Cerebellar cortex (tissue), 1 donor: ENCODE measurements around the gene APBA3.

ENCODE experiments used
- DNase-seq: peaks from one replicate; pipeline ENCODE4 v3.0.0-alpha.2; 2015; ENCODE audit warnings: low spot score

APBA3 gene

DNA sequence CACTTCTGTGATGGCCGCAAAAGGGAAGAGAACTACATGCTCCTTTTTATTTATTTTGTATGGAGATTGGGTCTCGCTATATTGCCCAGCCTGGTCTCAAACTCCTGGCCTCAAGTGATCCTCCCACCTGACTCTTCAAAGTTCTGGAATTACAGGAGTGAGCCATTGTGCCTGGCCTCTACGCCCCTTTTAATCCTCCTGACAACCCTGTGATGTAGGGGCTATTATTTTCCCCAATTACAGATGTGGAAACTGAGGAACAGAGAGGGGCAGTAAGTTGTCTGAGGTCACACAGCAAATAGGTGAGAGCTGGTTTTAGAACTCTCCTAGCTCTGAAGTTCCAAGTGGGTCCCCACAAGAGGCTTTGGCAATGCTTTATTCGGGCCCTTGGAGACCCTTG is 41.6 kb downstream of the APBA3 start:
- no peak for DNase-seq

DNA sequence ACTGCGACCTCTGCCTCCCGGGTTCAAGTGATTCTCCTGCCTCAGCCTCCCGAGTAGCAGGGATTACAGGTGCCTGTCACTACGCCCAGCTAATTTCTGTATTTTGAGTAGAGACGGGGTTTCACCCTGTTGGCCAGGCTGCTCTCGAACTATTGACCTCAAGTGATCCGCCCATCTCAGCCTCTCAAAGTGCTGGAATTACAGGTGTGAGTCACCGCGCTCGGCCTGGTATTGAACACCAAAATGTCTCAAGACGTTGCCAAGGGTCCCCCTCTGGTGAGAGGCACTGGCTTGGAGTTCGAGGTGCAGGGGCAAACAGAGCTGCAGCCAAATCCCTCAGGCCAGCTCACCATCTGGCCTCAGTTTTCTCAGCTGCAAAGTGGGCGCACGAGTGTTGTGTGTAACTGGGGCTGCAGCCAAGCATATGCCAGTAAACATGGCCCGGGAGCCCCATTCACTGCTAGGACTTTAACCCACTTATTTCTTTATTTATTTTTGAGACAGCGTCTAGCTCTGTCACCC is 45.3 kb downstream of the APBA3 start:
- DNase-seq = no peak

DNA sequence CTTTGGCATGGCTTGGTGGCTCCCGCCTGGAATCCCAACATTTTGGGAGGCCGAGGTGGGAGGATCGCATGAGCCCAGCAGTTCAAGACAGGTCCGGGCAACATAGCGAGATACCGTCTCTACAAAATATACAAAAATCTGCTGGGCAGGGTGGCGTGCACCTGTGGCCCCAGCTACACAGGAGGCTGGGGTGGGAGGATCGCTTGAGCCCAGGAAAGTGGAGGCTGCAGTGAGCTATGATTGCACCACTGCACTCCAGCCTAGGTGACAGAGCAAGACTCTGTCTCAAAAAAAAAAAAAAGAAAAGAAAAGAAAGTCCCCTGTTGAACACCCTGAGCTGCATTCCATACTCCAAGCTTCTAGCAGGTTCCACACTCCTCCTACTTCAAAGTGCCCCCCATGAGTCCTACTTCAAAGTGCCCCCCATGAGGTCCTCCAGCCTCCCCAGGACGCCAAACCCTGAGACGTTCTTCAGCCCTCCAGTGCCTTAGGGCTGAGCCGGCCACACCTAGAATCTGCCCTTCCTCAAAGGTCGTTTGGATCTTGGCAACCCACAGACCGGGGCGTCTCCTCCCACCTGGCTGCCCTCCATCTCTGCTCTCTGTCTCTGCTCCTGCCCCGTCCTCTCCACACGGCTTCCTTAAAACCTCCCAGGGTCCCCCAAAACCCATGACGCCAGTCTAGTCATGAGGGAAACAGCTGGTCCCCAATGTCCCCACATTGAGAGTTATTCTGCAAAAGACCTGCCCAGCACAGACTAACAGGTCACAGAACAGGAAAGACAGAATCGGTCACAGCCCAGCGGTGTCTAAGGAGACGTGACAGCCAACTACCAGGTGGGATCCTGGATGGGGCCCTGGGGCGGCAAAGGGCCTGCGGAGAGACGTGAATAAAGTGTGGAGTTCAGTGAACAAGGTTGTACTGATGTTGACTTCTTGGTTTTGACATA is 48.6 kb downstream of the APBA3 start:
- DNase-seq = no peak

DNA sequence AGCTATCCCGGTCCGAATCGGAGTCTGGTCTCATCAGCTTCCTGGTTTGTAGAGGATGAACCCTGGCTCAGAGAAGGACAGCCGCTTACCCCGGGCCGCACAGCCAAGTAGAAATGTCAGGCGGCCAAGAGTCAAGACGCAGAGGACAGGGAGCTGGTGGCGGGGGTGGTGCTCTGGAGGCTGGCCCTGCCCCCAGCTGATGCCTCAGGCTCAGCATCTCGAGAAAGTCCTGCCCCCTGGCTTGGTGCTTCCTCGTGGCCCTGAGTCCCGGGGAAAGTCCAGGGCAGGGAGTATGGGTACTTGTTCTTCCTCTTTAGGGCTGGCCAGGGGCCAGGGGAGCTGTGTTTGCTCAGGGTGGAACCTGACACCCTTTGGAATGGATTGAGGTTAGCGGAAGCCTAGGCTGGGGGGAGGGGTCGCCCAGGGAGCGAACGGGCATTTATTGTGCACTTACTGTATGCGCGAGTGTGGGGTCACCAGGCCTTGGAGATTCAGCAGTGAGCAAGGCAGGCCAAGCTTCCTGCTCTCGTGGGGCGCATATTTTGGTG is 51.2 kb downstream of the APBA3 start:
- no peak for DNase-seq

DNA sequence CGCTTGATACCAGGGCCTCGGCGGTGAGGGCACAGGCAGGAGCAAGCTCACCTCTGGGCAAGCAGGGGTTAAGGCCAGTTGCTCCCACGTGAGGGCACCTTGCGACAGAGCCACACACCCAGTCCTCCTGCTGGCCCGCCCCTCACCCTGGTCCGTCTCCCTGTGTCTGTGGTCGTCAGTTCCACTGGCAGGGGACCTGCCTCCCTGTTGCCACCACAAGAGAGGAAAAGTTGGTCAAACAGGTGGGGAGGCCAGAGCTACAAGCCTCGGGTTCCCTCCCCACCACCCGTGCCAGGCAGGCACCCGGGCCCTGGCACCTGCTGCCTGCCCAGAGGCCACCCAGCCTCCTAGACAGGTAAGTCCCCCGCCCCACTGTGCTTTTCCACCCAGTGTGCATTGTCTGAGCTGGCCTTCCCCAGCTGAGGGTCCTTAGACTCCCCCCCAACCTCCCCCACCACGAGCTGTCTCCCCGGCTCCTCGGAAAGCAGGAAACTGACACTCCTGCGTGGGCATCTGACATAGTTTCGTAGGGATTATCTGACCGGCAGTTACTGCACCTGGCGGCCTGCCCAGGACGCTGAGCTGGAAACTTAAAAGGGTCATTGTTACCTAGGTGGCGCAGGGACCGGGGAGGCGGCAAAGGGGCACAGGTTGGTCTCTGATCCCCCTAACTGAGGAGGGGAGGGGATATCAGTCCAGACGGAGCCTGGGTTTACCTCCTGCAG is 53.1 kb downstream of the APBA3 start, which contains the start of gene TJP3:
TSS of gene TJP3 (plus strand) at position 178 of the 725 bp plus-strand sequence. CDS start 20,049 bp downstream, outside the sequence.
- no peak for DNase-seq

DNA sequence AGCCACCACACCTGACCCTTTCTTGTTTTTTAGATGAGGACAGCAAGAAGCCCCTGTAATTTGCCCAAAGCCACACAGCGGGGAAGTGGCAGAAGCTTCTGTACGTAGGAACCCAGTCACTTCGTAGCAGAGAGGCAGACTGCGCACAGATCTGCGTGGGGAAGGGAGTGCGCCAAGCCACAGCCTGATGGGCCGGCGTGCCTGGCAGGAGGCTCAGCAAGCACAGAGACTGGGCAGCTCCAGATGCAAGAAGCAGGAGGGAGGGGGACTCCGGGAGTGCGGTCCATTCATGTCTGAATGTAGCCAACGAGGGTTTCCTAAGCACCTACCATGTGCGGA is 53.7 kb downstream of the APBA3 start:
- no peak for DNase-seq

DNA sequence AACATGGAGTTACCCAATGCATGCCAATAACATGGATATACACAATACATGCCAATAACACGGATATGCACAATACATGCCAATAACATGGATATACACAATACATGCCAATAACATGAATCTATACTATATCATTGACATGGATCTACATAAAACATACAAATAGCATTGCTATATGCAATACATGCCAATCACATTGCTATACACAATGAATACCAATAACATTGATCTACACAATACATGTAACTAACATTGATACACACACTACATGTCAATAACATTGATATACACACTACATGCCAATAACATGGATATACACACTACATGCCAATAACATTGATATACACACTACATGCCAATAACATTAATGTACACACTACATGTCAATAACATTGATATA is 60.3 kb downstream of the APBA3 start:
- DNase-seq = no peak
